ENCODE results near the gene C10orf95.

C10orf95 gene

DNA sequence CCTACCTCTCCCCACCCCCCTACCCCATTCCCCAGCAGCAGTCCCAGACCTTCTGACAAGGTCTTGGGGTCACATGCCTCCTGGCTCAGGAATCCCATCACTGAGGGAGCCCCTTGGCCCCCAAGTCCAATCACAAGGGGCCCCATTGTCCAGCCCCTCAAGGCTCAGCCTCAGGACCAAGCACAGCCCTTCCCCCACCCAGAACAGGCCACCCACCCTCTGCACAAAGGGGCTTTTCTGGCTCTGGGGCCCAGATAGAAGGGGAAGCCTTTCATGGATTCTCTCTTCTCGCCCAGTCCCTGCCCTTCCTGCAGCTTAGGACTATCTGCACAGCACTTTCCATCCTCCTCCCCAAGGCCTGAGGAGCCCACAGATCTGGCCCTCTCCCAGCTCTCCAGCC lies 25.9 kb downstream of the C10orf95 start:
- Histone ChIP-seq H3K4me1 (ENCODE audit: control insufficient read depth, insufficient read depth, low read length) (peaks cover 6% of the 10 kb centered on the region), H3K4me3 (ENCODE audit: low read depth, low read length) (no peak overlapping the region), H3K27ac (ENCODE audit: extremely low read depth, low read depth, low read length) (no peak overlapping the region), H3K9me3 (ENCODE audit: control insufficient read depth, insufficient read depth, low read depth, low read length) (no peaks in the 10 kb centered on the region), H3K36me3 (ENCODE audit: control insufficient read depth in 2 of 2, insufficient read depth in 1 of 2, low read length in 2 of 2) (peaks cover 0 to 32% of the 10 kb centered on the region in 2 experiments; a peak in 1 of 3 replicates)
- ChIA-PET CTCF (interaction anchor here (0.6 to 2.2 kb wide), 4 partner anchors 32 to 195 kb away, joined by 3 to 7 read pairs (median 4); no protein-coding TSS in a partner anchor), POLR2A (interaction anchor here (1.5 to 1.6 kb wide), 2 partner anchors 11 to 25 kb away, joined by 4 to 7 read pairs; partner anchors contain the start of gene C10orf95)
- no peak for TF ChIP-seq TRIM28 (IDR thresholded peaks at IDR 0.05; ENCODE audit: borderline replicate concordance, low read length)
- TF ChIP-seq, protein P1, sequence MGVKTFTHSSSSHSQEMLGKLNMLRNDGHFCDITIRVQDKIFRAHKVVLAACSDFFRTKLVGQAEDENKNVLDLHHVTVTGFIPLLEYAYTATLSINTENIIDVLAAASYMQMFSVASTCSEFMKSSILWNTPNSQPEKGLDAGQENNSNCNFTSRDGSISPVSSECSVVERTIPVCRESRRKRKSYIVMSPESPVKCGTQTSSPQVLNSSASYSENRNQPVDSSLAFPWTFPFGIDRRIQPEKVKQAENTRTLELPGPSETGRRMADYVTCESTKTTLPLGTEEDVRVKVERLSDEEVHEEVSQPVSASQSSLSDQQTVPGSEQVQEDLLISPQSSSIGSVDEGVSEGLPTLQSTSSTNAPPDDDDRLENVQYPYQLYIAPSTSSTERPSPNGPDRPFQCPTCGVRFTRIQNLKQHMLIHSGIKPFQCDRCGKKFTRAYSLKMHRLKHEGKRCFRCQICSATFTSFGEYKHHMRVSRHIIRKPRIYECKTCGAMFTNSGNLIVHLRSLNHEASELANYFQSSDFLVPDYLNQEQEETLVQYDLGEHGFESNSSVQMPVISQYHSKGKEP (tag by site-specific recombination; IDR thresholded peaks at IDR 0.05) = no peak
- TF ChIP-seq BCL6B (tag by site-specific recombination; IDR thresholded peaks at IDR 0.05) = no peak
- no peak for TF ChIP-seq ZBTB8A (tag by site-specific recombination; IDR thresholded peaks at IDR 0.05)
- TF ChIP-seq, protein P2, sequence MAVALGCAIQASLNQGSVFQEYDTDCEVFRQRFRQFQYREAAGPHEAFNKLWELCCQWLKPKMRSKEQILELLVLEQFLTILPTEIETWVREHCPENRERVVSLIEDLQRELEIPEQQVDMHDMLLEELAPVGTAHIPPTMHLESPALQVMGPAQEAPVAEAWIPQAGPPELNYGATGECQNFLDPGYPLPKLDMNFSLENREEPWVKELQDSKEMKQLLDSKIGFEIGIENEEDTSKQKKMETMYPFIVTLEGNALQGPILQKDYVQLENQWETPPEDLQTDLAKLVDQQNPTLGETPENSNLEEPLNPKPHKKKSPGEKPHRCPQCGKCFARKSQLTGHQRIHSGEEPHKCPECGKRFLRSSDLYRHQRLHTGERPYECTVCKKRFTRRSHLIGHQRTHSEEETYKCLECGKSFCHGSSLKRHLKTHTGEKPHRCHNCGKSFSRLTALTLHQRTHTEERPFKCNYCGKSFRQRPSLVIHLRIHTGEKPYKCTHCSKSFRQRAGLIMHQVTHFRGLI (tag by site-specific recombination; IDR thresholded peaks at IDR 0.05) = no peak
- no peak for TF ChIP-seq WT1 (tag by site-specific recombination; IDR thresholded peaks at IDR 0.05)
- TF ChIP-seq, protein P3, sequence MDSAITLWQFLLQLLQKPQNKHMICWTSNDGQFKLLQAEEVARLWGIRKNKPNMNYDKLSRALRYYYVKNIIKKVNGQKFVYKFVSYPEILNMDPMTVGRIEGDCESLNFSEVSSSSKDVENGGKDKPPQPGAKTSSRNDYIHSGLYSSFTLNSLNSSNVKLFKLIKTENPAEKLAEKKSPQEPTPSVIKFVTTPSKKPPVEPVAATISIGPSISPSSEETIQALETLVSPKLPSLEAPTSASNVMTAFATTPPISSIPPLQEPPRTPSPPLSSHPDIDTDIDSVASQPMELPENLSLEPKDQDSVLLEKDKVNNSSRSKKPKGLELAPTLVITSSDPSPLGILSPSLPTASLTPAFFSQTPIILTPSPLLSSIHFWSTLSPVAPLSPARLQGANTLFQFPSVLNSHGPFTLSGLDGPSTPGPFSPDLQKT (IDR thresholded peaks at IDR 0.05; ENCODE audit: borderline replicate concordance, low read depth, low read length) = no peak
- no peak for TF ChIP-seq FEZF1 (tag by site-specific recombination; IDR thresholded peaks at IDR 0.05)
- no peak for TF ChIP-seq MEIS1 (CRISPR knock-in tag; IDR thresholded peaks at IDR 0.05; ENCODE audit: borderline replicate concordance)
- no peak for TF ChIP-seq ZNF211 (tag by site-specific recombination; IDR thresholded peaks at IDR 0.05; ENCODE audit: low read depth)
- TF ChIP-seq ZNF561 (tag by site-specific recombination; IDR thresholded peaks at IDR 0.05; ENCODE audit: borderline replicate concordance) = no peak

GRCh38 chr10:102424916-102425315 lies 26.4 kb downstream of the C10orf95 start:
- CTCF ChIA-PET = interaction anchor here (0.5 to 5.6 kb wide), 6 partner anchors 8 to 195 kb away, joined by 3 to 38 read pairs (median 10); partner anchors contain the start of gene CUEDC2

More at GRCh38 chr10:102424916-102425315, 26.4 kb downstream of the C10orf95 start:
- H3K4me1 ChIP-seq (ENCODE audit: control insufficient read depth, insufficient read depth, low read length) = peaks cover 6% of the 10 kb centered on the region
- TF ChIP-seq ZNF184 (tag by site-specific recombination; IDR thresholded peaks at IDR 0.05) = no peak
- no peak for TF ChIP-seq AEBP2 (tag by site-specific recombination; IDR thresholded peaks at IDR 0.05; ENCODE audit: borderline replicate concordance)
- peak; percentile 41; the same call in 1 of the 2 replicates for TF ChIP-seq SCRT2 (tag by site-specific recombination; IDR thresholded peaks at IDR 0.05)
- no peak overlapping the region for H3K27ac ChIP-seq (ENCODE audit: extremely low read depth, low read depth, low read length)
- no peak overlapping the region for H3K4me3 ChIP-seq (ENCODE audit: low read depth, low read length)
- POLR2A ChIA-PET = interaction anchor here (1.0 to 1.6 kb wide), 3 partner anchors 11 to 310 kb away, joined by 3 to 7 read pairs (median 4); partner anchors contain the start of gene C10orf95
- no peaks in the 10 kb centered on the region for H3K9me3 ChIP-seq (ENCODE audit: control insufficient read depth, insufficient read depth, low read depth, low read length)
- H3K36me3 ChIP-seq (ENCODE audit: control insufficient read depth in 2 of 2, insufficient read depth in 1 of 2, low read length in 2 of 2) = peaks cover 0 to 32% of the 10 kb centered on the region in 2 experiments; a peak in 1 of 3 replicates
